T-helper 2 cell (primary cell): ENCODE data around the gene ART4.

Experiments used
- DNase-seq, 5 experiments: peaks; one replicate each; pipeline versions ENCODE4 v3.0.0 to v3.0.0-alpha.2; 2012 to 2022
- total RNA-seq, 2 donors: gene quantifications; one replicate each; lab custom pipeline; 2026; lab: John Stamatoyannopoulos, UW

Gene ART4, protein sequence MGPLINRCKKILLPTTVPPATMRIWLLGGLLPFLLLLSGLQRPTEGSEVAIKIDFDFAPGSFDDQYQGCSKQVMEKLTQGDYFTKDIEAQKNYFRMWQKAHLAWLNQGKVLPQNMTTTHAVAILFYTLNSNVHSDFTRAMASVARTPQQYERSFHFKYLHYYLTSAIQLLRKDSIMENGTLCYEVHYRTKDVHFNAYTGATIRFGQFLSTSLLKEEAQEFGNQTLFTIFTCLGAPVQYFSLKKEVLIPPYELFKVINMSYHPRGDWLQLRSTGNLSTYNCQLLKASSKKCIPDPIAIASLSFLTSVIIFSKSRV
- 0 reads per million in 2 donors for total RNA-seq

DNA sequence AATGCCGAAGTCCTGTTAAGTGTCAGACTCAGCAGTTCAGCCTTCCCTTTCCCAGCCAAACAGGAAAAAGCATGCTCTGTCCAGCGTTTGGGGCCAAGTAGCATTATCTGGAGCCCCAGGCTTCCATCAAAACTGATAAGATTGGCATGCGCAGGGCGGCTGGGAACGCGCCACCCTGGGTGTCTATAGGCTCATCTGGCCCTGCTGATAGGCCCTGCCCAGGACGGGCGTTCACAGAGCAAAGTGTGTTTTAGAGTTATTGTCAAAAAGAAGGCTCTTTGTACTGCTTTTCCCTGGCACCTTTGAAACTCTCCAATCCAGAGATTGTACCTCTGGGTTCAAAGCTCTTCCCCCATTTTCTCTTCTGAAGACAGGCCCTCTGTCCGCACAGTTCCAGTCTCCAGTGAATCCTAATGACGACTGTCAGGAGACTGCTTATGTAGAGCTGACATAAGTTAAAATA, at the start of gene ART4:
Gene ART4 (minus strand): TSS at position 102 of the 463 bp plus-strand sequence. CDS start 413 bp downstream, outside the sequence.
- DNase-seq: no peak

DNA sequence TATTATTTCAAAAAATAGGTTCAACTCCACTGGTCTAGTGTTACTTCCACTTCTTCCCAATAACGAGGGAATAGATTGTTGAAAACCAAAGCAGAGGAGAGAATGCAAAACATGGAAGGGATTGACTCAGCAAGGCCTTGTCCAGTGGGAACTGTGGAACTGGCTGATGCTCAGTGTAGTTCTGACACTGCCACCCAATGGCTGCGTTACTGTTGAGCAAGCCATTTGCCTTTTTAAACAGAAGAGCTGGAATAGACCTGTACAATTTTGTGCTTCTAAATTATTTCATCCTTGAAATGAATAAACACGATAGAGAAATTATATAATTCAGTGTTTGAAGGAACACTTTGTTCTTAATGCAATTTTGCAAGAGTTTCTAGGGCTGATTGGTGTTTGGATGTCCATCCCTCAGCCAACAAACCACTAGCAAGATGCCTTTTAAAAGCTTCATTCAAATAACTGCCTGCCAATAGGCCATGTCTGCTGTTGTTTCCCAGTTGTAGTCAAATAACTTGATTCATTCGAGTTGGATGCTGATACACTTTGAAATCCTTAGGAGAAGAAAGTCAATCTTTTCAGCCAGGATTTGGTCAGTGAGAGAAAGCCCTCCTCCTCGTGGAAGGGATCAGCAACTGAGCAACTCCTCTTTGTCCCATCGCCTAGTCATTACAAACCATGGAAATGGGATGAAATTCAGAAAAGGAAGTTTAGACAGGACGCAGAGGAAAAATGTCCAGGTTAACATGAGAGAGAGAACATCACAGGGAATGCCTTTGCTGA, 49.6 kb upstream of the ART4 start:
- DNase-seq: no peak

DNA sequence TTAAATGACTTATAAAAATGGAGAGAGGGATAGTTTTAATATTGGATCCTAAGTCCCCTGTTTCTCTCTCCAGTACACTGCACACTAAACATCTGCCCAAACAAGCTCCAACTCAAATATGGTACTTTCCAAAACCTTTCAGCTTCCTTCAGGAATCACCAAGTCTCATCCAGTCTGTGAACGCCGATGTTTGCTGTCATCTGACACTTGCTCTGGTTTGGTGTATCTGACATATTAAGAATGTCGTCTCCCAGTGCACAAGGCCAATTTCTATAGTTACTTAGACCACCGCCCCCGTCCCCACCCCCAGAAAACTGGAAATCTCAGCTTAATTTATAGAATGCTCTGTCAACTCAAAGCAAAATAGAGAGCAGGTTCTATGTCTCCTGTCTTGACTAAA, 47.4 kb upstream of the ART4 start:
- no peak for DNase-seq

DNA sequence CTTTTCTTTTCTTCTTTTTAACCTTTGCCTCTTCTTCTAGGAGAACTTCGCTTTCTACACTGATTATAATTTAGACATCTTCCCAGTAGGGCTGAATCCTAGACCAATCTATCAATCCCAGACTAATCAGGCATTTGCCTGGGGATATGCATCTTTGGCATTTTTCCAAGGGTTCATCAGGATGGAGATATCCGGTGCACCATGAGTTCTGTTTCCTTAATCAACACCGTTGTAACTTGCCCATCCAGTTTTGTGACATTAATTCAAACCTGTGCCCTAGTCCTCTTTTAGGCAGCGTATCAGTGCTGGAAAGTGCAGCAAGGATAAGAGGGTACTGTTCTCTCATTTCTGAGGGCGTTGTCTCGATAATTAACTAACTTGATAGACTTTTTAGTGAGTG, 42.9 kb upstream of the ART4 start:
- DNase-seq: no peak

DNA sequence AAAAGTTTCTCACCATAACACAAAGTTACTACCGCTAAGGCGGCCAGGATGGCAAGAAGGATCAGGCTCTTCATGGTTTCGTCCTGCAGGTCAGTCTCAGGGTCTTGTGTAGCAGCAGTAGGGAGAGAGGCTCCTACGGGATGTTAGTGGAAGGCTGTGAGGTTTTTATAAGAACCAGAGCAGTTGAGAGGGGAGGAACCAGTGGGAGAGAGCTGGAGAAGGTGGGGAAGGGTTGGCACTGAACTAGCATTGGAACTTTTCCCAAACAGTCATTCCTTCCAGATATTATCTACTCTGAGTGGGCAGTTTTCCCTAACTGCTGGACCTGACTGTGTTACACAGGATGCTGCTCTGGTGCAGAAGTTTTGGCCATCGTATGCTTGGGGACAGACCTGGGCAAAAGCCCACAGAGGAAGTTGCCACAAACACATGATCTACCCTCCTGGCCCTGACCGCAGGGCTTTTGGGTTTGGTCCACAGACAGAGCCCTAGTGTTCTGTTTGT, 42.4 kb upstream of the ART4 start, which contains the start of gene MGP:
Gene MGP (minus strand): TSS at position 137 of the 504 bp plus-strand sequence. CDS start 63 bp downstream, at position 74.
- no peak for DNase-seq

DNA sequence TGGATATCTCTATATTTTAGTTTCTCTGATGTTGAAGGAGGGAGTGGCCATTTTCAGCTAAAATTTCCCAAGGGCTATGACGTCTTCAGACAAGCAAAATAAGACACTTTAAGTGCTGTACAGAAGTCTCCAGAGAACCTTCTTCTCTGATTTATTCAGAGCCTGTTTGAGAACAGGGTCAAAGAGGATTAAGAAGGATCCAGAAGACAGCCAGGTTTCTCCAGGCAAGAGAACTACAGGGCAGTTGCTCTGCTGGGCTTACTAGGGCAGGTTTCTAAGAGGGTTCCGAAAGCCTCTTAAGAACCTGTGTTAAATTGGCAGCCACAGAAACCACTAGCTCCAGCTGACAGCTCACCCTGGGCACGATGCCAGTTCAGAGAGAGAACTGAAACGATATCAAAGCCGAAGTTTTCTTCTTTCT, 41.1 kb upstream of the ART4 start:
- peak in 4 of 5 experiments; percentile 41 to 89 (median 70) for DNase-seq

DNA sequence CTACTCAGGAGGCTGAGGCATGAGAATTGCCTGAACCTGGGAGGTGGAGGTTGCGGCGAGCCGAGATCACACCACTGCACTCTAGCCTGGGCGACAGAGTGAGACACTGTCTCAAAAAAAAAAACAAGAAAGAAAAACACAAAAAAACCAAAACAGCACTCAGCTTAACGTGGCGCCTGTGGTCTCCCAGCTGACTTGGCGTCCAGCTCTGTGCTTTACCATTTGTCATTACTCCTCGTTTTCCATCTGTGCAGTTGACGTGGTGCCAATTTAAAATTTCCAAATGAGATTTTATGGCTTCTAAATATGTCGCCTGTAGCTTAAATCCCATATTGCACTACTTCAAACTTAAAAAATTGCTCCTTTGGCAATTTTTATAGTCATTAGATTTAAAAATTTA, 40.4 kb upstream of the ART4 start:
- DNase-seq: no peak

DNA sequence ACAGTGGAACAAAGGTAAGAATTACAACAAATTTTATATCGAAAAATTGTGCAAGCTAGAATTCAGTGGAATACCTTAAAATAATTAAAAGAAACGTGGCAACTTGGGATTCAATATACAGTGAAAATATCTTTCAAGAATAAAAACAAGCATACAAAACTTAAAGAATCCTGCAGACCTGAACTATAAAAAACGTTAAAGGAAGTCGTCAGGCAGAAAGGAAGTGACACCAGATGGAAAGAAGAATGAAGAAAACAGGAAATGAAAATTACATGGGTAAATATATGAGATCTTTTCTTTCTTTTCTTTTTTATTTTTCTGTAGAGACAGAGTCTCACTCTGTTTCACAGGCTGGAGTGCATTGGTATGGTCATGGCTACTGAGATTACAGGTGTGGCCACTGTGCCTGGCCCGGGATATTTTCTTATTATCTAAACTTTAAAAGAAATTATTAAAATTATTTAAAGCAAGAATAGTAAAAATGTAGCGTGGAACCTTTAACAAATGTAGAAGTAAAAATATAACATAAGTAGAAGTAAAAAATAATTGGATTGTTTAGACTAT, 37.6 kb upstream of the ART4 start:
- DNase-seq: peak in 1 of 5 experiments; percentile 11

DNA sequence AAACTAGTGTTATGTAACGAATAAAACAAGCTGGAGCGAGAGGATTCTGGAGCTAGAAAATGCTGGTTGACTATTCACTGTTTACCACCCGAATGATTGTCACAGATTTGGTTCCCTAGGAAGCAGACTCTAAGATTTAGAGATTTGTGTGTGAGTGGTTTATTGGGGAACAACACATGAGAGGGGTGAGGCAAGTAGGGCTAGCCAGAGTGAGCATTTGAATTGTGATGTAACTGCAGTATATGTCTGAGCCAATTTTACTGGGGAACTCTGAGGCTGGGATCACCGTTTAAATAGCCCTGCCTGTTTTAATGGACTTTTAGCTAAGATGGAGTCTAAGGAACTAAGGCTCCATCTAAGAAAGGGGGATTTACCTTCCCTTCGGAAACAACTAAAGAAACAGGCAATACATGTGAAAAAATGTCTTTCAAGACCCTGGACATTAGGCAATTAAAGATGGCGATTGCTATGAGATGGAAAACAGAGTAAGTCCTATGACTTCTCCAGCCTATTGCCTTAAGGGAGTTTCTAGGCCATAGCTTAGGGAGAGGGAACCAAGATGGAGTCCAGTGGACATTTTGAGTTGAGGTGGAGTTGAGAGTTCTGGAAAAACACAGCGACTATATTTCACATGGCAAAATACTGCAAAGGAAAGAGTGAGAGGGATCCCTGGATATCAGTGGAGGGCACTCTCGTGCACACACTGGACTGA, 36.1 kb upstream of the ART4 start:
- DNase-seq: no peak

DNA sequence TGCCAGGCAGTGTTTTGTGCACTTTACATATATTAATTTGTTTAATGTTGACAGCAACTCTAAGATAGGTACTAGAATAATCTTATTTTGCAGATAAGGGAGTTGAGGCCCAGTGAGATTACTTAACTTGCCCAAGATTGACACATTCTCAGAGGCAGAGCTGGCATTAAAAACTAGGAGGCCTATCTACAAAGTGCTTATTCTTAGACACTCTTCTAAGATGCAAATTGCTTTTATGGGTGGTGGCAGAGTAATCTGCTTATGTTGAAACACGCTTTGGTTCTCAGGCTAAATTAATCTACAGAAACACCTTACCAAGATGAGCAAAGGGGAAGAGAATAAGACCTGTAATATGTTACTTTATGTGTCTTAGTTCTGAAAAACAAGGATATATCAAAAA, 35.2 kb upstream of the ART4 start:
- DNase-seq: no peak

DNA sequence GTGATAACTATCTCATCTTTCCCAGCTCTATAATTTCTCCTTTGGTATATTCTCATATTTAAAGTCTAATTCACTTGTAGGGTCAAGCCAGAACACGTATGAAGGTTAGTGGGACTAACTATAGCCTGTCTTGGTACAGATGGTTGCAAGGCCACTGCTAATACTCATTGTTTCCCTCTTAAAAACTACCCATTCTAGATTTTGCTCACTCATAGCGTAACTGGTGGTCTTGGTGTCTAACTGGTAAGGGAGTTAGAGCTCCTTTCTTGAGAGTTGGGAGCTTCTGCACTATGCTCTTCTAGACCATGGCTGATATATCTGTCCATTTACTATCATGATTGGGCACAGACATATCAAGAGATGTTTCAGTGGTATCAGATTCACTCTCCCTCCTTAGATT, 33.5 kb upstream of the ART4 start:
- DNase-seq: no peak

DNA sequence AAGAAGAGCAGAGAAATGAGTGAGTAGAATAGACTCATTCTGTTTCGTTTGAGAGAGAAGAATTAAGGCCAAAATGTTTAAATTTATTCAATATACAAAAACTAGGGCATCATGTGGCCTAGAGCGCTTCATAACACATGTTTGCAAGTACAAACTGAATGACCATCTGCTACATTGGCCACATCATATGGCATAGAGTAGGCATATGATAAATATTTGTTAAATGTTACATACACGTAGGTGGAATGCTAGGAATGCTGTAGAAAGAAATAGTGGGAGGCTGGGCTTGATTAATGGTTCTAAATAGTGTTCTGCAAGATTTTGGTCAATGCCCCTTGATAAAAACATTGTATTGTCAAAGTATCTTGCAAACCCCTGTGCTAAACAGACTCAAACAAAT, 31.6 kb upstream of the ART4 start:
- DNase-seq: no peak

DNA sequence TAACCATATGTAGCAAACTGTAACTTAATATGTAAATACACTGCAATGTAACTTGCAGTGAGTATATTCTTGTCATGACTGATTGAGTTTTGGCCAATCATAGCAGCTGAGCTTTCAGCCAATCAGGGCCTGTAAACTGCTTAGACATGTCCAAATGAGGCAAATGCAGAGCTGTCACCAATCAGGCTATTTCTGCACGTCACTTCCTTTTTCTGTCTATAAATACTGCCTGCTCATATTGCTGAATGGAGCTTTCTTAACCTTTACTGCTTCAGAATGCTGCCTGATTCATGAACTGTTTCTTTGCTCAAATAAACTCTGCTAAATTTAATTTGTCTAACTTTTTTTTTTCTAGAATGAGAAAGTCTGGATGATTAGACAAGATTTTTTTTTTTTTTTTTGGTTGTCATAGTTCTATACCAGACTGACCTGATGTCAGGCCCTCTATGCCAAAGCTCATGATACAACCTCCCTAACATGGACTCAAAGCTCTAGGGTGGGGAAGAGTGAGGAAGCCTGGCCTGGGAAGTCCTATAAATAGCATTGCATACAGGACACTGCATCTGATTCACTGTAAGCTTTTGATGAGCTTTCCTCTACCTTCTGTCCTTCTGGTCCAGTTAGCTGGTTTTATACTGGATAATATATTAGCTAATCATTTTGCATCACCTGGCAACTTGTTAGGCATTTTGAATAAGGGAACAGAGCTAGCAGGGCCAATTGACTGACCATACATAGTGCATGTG, 30.3 kb upstream of the ART4 start:
- DNase-seq: peak in 1 of 5 experiments; percentile 8

DNA sequence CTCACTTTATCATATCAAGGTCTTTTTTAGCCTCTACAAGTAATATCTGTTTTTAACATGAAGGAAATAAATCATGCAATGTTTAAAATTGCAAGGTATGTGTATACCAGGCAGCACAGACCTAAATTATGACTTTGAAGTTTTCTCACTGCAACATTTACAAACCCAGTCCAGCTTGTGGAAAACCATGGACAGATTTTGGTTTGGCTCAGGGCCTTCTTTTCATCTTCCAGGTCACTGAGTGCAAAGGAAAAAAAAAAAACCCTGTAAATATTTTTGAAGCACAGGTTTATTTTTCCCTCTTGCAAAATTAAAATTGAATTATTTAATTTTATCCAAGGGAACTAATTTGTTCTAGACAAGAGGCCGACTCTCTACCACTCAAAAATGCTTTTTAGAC, 28.6 kb upstream of the ART4 start:
- DNase-seq: no peak

DNA sequence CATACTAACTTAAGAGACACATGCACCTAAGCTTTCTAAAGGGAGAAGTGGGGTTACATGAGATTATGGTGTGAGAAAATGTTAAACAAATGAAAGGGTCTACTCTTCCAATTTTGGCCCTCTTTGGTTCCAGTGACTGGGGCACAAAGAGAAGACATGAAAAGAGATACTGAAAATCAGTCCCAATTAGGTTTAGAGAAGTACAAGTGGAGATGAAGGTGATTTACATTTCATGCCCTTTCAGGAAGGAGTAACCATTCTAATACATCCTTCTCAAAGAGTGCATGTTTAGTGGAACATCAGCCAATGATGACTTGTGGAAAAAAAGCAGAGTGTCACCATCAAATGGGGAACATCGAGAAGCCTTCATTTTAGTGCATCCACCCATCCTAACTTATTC, 27.9 kb upstream of the ART4 start:
- DNase-seq: no peak

DNA sequence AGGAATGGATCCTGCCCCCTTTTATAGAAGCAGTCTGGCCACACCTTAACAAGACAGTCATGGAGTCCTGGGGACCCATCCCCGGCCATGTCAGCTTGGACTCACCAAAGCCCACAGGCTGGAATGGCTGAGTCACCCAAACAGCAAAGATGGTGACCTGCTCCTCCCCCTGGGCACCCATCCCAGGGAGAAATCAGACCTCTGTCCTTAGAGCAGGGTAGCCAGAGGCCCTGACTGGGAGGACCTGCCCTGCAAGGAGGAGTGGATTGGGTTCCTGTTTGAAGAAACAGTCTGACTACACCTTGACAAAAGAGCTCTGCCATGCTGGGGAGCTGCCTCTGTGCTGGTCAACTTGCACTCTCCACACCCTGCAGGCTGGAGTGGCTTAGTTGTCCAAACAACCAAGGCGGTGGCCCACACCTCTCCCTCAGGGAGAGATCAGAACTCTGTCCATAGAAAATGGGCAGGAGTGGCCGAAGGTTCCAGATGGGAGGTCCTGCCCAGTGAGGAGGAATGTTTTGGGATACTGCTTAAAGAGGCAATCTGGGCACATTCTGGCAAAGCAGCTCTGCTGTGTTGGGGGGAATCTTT, 25.7 kb upstream of the ART4 start:
- no peak for DNase-seq

DNA sequence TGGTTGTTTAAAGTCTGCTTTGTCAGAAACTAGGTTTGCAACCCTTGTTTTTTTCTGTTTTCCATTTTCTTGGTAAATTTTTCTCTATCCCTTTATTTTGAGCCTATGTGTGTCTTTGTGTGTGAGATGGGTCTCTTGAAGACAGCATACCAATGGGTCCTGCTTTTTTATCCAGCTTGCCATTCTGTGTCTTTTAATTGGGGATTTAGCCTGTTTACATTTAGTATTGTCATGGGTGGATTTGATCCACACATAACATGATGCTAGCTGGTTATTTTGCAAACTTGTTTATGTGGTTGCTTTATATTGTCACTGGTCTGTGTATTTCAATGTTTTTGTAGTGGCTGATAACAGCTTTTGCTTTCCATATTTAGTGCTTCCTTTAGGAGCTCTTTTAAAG, 17.2 kb upstream of the ART4 start:
- no peak for DNase-seq

DNA sequence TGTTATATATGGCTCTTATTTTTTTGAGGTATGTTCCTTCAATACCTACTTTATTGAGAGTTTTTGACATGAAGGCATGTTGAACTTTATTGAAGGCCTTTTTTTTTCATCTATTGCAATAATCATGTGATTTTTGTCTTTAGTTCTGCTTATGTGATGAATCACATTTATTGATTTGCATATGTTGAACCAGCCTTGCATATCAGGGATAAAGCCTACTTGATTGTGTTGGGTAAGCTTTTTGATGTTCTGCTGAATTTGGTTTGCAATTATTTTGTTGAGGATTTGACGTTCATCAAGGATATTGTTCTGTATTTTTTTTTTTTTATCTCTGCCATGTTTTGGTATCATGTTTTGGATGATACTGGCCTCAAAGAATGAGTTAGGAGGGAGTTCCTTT, 15.2 kb upstream of the ART4 start:
- no peak for DNase-seq

DNA sequence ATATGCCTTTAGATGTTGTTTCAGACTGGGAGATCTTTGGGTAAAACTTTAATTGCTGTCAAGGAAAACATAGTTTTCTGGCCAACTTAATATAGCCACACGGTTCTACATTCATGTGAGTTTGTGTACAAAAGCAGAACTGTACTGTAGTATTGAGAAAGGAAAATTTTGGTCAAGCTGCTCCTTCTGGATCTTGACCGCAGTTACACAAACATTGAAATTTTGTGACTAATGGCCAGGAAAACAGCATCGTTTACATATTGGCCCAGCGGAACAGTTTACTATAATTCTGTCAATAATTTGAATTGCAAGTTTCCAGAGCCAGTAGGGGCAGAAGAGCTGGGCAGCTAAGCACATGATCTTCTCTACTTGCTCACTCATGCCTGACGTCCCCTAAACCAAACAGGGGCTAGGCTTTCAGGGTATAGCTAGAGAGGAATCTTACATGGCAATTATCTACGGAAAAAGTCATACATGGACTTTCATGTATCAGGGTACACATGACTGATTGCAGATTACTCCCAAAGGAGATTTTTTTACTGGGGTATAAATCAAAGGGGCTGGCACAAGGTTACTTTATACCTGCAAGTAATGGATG, 11.4 kb upstream of the ART4 start:
- no peak for DNase-seq

DNA sequence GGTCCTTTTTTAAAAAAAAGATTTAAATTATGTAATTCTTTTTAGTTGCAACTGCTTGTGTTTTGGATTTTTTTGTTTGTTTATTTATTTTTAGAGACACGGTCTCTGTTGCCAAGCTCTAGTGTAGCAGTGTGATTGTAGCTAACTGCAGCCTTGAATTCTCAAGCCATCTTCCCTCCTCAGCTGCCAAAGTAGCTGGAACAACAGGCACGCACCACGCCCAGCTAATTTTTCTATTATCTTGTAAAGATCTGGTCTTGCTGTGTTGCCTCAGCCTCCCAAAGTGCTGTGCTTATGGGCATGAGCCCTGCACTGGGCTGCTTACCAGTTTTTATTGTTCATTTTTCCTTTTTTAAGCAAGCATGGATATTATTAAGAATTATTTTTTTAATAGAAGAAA, 10.6 kb upstream of the ART4 start:
- DNase-seq: no peak

DNA sequence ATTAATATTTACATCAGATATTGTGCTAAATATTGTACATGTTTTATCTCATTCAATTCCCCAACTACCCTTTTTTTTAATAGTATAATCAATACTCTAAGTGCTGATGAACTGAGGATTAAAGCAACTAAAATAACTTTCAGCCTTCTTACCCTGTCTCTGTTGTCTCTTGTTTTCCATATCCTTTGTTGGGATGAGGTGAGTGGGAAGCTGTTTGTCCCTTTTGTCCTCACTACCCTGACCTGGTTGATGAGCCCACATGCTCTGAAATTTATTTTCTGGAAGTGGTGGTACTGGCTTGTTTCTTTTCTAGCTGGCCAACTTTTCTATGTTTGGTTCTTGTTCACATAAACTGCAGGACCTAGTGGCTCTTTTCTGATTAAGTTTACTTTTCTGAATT, 9.6 kb upstream of the ART4 start:
- DNase-seq: no peak
